Stimulated activated CD4-positive, alpha-beta T cell treated with anti-CD3 and anti-CD28 coated beads, TNF-alpha, amount 100 ng/mL, for 1 hour (primary cell): ENCODE measurements around the gene TUBB1.

ENCODE experiments used
- DNase-seq, 3 donors: peaks; one replicate each; pipeline ENCODE4 v3.0.0-alpha.2; 2020; ENCODE audit warnings: low read depth in 3 of 3, low spot score in 1 of 3

The TUBB1 gene

DNA sequence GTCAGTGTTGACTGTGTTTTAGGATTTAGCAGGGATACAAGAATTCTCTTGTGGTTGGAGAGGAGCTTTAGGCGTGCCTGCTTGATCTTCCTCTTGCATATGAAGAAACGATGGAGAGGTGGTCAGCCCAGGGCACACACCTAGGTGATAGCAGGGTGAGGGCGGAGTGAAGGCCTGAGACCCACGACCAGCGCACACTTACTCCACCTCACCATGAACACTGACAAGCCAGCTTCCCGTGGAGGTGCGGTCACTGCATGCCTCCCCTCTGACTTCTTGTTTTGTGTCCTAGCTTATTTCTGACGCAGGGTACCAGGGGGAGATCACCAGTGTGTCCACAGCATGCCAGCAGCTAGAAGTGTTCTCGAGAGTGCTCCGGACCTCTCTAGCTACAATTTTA lies 30.0 kb upstream of the TUBB1 start:
- no peak for DNase-seq

- no peak for DNase-seq
Measured at GRCh38 chr20:58990651-58991445, 28.4 kb upstream of the TUBB1 start.

DNA sequence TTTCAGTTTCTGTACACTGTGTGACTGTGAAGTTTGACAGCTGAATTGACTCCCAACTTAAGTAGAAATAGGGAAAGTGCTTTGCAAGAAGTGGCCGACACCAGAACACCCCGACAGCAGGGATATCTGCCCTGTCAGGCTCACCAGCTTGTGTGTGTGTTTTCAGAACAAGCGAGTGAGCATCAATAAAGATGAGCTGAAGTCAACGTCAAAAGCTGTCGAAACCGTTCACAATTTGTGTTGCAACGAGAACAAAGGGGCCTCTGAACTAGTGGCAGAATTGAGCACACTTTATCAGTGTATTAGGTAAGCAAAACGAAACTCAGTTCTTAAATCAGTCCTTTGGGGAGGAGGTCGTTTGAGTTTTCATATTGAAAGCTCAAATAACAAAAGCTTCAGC lies 27.5 kb upstream of the TUBB1 start:
- no peak for DNase-seq

GRCh38 chr20:58992911-58993310 lies 26.3 kb upstream of the TUBB1 start:
- no peak for DNase-seq

GRCh38 chr20:58993332-58994248 lies 25.6 kb upstream of the TUBB1 start:
- no peak for DNase-seq

GRCh38 chr20:58994390-58995159 lies 24.7 kb upstream of the TUBB1 start:
- no peak for DNase-seq

- DNase-seq: no peak
Measured at GRCh38 chr20:58995461-58996225, 23.6 kb upstream of the TUBB1 start.

DNA sequence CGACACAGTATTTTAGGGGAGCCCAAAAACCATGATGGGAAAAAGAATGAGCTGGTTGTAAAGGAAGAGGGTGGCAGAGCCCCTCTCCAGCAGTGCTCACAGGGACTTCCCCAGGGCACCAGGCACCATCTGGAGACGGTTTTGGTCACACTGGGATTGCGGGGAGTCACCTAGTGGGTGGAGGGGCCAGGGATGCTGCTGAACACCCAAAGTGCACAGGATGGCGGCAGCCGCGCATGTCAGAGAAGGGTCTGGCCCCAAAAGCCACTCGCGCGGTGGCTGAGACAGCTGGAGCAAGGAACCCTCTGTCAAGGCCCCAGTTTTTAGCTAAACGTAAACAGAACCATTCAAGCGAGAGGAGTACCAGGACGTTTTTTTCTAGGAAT lies 23.0 kb upstream of the TUBB1 start:
- no peak for DNase-seq

- DNase-seq: no peak
Measured at GRCh38 chr20:58997141-58997770, 22.0 kb upstream of the TUBB1 start.

DNA sequence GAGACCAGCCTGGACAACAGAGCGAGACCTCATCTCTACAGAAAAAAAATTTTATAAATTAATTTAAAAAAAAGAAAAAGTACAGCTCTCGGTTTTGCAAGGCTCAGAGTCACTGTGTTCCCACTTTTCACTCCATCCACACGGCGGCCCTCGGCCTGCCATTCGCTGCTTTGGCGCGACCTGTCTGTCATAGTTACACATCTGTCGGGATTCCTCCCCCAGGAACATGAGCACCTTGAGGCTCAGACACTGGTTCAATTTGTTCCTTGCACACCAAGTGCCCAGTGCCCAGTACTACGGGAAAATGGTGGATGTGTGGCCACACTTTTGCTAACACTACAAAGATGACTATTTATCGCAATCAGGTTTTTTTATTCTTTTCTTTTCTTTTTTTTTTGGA lies 20.6 kb upstream of the TUBB1 start:
- no peak for DNase-seq

DNA sequence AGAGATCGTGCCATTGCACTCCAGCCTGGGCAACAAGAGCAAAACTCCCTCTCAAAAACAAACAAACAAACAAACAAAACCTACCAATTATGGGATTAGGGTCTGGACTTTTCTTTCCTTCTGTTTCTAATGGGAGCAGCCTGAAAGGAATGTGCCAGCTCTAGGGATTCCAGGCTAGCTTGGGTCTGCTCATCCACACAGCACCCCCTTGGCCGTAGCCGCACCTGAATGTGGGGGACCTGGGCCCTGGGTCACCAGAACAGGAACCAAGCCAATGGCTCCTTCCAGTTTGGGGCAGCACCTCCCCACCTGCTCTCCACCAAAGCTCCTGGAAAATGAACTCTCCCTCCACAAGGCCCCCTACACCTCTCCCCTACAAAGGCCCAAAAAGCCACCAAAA lies 18.9 kb upstream of the TUBB1 start:
- no peak for DNase-seq

DNA sequence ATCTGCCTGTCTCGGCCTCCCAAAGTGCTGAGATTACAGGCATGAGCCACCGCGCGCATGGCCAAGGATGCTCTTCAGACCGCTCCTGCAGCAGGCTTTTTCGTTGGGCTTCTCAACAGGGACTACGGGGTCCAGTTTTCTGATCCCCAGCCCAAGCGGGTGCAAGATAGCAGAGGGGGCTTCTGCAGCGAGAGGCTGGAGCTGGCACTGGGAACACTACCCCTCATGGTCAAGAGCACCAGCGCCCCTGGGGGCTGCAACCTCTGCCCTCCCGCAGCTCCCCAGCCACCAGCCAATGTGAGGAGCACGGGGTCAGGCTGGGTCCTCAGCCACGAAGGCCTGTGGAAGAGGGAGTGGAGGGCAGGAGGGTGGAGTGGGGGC lies 18.2 kb upstream of the TUBB1 start:
- DNase-seq: no peak

GRCh38 chr20:59001449-59002171 lies 17.6 kb upstream of the TUBB1 start:
- no peak for DNase-seq

DNA sequence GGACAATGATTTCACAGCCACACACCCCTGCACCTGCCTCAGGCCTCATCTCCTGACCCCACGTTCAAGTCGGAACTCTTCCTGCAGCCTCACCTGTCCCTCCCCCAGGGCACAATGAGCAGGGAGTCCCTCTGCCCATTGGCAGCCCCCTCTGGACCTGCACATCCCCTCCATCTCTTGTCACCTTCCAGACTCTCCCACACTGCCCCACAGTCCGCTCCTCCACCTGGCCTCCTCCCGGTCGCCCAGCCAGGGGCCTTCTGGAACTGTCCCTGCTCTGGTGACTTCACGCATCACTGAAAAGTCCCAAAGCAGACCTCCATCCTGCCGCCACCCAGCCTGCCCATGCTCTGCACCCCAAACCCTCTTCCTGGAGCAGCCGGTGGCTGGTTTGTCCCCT lies 16.8 kb upstream of the TUBB1 start:
- DNase-seq: no peak

- no peak for DNase-seq
Measured at GRCh38 chr20:59002874-59003399, 16.3 kb upstream of the TUBB1 start.

DNA sequence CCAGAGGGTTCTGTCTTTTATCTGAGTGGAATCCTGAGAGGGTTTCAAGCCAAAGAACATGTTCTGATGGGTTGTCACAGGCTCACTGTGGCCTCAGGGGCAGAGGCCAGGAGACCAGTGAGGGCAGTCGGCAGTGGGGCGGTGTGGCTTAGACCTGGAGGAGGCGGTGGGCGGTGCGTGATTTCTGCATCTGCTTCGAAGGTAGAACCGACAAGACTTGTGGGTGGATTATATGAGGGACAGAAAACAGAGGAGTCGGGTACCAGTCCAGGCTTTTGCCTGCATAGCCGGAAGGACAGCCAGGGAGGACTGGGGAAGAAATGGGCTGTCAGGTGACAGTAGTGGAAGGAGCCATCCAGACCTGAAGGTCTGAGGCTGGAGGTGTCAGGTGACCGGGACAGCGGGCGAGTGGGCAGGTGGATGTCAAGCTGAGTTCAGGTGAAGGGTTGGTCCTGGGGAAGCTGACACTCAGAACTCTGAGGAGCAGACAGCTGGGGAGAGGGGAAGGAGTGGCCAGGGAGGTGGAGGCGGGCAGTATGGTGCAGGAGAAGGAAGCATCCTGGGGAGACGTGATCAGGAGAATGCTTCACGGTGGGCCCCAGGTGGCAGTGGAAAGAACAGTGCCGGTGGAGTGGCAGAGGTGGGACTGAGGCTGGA lies 15.3 kb upstream of the TUBB1 start:
- DNase-seq: no peak

DNA sequence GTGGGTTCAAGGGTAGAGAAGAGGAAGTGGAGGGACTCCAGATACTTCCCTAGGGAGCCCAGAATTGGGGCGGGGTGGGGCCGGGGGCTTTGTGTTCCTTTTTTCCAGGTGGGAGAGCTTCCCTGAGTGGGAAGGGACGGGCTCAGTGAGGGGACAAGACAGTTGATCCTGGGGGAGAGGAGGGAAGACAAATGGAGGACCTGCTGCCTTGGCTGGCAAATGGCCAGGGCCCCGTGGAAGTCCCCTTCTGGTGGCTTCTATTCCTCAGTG lies 14.8 kb upstream of the TUBB1 start:
- DNase-seq: peak in 2 of 3 donors; percentile 18 to 39

GRCh38 chr20:59004763-59005522 lies 14.3 kb upstream of the TUBB1 start:
- DNase-seq: no peak
